Right atrium auricular region (tissue), 2 donors: ENCODE results near the gene PAQR4. TPM values are rescaled to one million over a fixed set of nuclear protein-coding genes. Genes with fewer than 3 reads are reported as not detected.

Experiments used
- DNase-seq: peaks from one replicate; pipeline ENCODE4 v3.0.0-alpha.2; 2019; ENCODE audit warnings: low spot score
- H3K27ac ChIP-seq, 2 donors: fragments of 200-600 bp; sonication (generic); 1 replicate in 1 of 2; 2 replicates in 1 of 2; pipeline ENCODE4 v1.5.1; 2016 to 2019
- H3K27me3 ChIP-seq, 2 donors: fragments of 200-600 bp; sonication (generic); one replicate each; pipeline versions ENCODE4 v1.5.1 to v1.6.0; 2017 to 2019
- H3K36me3 ChIP-seq: fragments of 200-600 bp; sonication (generic); one replicate; pipeline ENCODE4 v1.5.1; 2016
- H3K4me1 ChIP-seq, 2 donors: fragments of 200-600 bp; sonication (generic); one replicate each; pipeline versions ENCODE4 v1.5.1 to v1.6.0; 2017 to 2019
- H3K4me3 ChIP-seq, 2 donors: fragments of 200-600 bp; sonication (generic); 1 replicate in 1 of 2; 2 replicates in 1 of 2; pipeline ENCODE4 v1.5.1; 2017 to 2019; ENCODE audit warnings: mild to moderate bottlenecking in 1 of 2, moderate library complexity in 1 of 2
- H3K9me3 ChIP-seq, 2 donors: fragments of 200-600 bp; sonication (generic); one replicate each; pipeline ENCODE4 v1.5.1; 2019
- CTCF ChIP-seq, 2 donors: fragments of 200-600 bp; sonication (generic); IDR thresholded peaks; one replicate each; pipeline ENCODE4 v1.5.1; 2019; ENCODE audit warnings: antibody characterized with exemption in 2 of 2
- total RNA-seq, 2 donors: library from RNA; depleted of rRNA; stranded (reverse); fragments of >200 nt; gene quantifications; one replicate each; pipeline ENCODE4 v1.1.0, GENCODE V29; 2016

Gene PAQR4
- total RNA-seq, 2 donors from 2014 or later: 4.7 to 5.9 TPM

GRCh38 chr16:2987833-2988232 lies 18.7 kb downstream of the PAQR4 start:
- no peak for TF ChIP-seq CTCF (IDR thresholded peaks at IDR 0.05)
- Histone ChIP-seq H3K4me1 (peaks cover 0 to 33% of the 10 kb centered on the region in 2 donors), H3K27ac (no peak overlapping the region), H3K36me3 (no peaks in the 10 kb centered on the region), H3K9me3 (no peaks in the 10 kb centered on the region), H3K27me3 (no peaks in the 10 kb centered on the region), H3K4me3 (no peak overlapping the region)
- DNase-seq: no peak

GRCh38 chr16:2988590-2989099 lies 19.5 kb downstream of the PAQR4 start:
- Histone ChIP-seq H3K9me3 (no peaks in the 10 kb centered on the region), H3K27me3 (no peaks in the 10 kb centered on the region), H3K4me1 (peaks cover 0 to 29% of the 10 kb centered on the region in 2 donors), H3K36me3 (no peaks in the 10 kb centered on the region), H3K27ac (no peak overlapping the region), H3K4me3 (no peak overlapping the region)
- DNase-seq: no peak
- TF ChIP-seq CTCF (IDR thresholded peaks at IDR 0.05): no peak

- no peak overlapping the region for H3K27ac ChIP-seq
- peaks cover 0 to 9% of the 10 kb centered on the region in 2 donors for H3K4me1 ChIP-seq
- no peaks in the 10 kb centered on the region for H3K9me3 ChIP-seq
- H3K27me3 ChIP-seq: no peaks in the 10 kb centered on the region
- H3K4me3 ChIP-seq: no peak overlapping the region
- no peak for DNase-seq
- H3K36me3 ChIP-seq: no peaks in the 10 kb centered on the region
- TF ChIP-seq CTCF (IDR thresholded peaks at IDR 0.05): no peak
Observed at GRCh38 chr16:2990891-2991290, 21.7 kb downstream of the PAQR4 start.

- no peak for TF ChIP-seq CTCF (IDR thresholded peaks at IDR 0.05)
- no peak overlapping the region for H3K4me3 ChIP-seq
- no peak overlapping the region for H3K27ac ChIP-seq
- H3K4me1 ChIP-seq: peaks cover 0 to under 1% of the 10 kb centered on the region in 2 donors
- no peaks in the 10 kb centered on the region for H3K27me3 ChIP-seq
- DNase-seq: no peak
- H3K9me3 ChIP-seq: no peaks in the 10 kb centered on the region
- H3K36me3 ChIP-seq: no peaks in the 10 kb centered on the region
Observed at GRCh38 chr16:2991566-2992261, 22.6 kb downstream of the PAQR4 start.

- Histone ChIP-seq H3K27me3 (no peaks in the 10 kb centered on the region), H3K9me3 (no peaks in the 10 kb centered on the region), H3K4me1 (no peaks in the 10 kb centered on the region), H3K4me3 (no peak overlapping the region), H3K36me3 (no peaks in the 10 kb centered on the region), H3K27ac (no peak overlapping the region)
- no peak for TF ChIP-seq CTCF (IDR thresholded peaks at IDR 0.05)
- DNase-seq: no peak
Observed at GRCh38 chr16:2992383-2993081, 23.4 kb downstream of the PAQR4 start.
